GM21529 (cell line): ENCODE data around the gene FYCO1.

Experiments
- ATAC-seq: cut with Tn5 transposase; IDR thresholded peaks from one replicate; pipeline ENCODE4 v1.9.1; 2021; ENCODE audit not compliant: unreplicated experiment

Gene FYCO1

GRCh38 chr3:45984331-45985312 lies 11.0 kb downstream of the FYCO1 start:
- no peak for ATAC-seq

DNA sequence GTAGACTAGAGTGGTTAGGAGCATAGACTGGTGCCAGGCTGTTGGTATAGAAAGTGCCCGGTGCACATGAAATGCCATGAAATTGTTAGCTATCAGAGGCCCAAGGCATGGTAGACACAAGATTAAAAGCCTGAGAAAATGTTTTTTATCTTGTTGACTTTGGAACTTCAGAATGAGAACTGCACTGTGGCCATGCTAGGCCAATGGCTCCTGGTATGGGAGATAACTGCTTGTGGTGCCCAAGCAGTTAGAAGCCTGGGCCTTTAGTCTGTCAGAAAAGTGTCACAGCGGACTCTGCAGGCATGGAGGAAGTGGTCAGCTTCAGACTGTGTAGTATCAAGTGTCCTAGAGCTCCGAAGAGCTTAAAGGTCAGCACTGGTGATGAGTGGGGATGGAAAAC lies 11.9 kb downstream of the FYCO1 start:
- ATAC-seq = no peak

DNA sequence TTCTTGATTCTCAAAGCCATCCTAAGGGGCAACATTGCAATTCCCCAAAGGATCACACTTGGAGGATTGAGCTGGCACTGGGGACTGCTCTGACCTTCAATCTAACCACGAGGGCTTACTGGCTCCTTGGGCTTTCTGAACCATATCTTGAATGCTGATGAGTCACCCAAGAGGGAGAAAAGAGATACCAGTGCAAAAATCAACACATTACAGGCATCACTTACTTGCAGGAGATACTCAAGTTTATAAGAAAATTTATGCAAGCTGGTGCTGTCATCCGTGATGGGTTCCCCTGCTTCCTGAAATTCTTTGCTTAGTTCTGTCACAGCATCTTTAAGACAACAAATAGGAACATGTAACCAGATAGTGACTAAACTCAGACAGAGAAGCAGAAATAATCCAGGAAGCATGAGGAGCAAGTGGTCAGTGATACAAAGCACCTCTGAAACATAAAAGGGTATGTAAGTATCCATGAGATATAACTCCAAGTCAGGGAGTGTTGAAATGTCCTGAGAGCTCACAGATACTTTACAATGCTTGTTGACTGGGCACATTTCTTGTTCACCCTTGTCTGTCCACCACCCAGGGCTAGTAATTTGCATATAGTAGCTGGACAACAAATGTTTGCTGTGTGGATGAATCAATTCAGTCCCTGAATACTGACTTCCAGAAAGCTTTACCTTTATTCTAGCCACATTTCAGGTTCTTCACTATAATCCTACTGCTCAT lies 14.1 kb downstream of the FYCO1 start:
- no peak for ATAC-seq

GRCh38 chr3:45980819-45981218 lies 14.8 kb downstream of the FYCO1 start:
- ATAC-seq = no peak

DNA sequence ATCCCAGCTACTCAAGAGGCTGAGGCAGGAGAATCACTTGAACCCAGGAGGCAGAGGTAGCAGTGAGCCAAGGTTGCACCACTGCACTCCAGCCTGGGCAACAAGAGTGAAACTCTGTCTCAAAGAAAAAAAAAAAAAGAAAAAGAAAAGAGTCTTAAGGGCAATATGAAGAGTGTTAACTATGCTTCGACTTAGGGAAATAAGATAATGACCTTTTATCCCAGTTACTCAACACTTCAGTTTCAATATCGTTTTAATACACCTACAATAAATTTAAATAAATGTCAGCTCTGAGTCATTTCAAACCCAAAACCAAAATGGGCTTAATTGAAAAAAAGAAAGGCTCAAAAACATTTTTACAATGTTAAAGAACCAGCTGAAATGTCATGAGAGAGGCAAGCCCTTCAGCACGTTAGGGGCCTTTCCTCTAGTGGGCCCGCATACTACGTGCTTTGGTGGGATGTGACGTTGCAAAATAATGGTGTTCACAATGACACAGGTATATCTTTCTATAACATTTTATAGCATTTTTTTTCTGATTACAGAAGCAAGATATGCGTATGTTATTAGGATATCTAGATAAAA lies 15.3 kb downstream of the FYCO1 start:
- no peak for ATAC-seq

- ATAC-seq = no peak
These were observed 16.2 kb downstream of the FYCO1 start for GRCh38 chr3:45979378-45979777.

DNA sequence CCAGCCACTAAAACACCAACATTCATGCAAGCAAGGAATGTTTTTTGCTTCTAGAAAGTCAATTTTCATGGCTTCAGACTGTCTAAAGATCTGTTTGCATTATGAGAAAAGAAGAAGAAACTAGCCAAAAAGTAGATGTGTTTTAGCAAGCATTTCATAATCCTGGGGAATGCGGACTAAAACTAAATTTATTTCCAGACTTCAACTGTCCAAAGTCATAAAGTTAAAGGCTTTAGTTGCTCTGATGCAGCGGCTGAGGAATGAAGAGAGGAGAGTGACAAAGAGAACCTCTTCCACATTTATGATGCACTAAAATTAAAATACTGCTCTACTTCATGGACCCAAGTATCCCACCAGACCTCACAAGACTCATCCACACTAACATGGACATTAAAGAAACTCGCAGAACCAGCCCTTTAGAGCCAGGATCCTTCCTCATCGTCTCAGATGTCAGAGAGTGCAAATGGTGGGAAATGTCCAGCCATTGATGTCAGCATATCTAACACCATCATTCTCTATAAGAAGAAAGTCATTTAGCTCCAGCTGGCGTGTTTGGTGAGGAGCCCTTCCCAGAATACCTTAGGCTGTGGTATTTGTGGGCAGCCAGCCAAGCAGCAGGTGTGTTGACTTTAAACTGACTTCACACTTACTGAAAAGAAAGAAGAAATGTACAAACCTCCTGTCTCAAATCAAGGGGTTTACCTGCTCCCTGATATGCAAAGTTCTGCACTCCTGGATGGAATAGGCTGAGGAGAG lies 17.4 kb downstream of the FYCO1 start:
- ATAC-seq = no peak

GRCh38 chr3:45976191-45977091 lies 19.2 kb downstream of the FYCO1 start:
- no peak for ATAC-seq

GRCh38 chr3:45975686-45976085 lies 19.9 kb downstream of the FYCO1 start:
- no peak for ATAC-seq

GRCh38 chr3:45974686-45975085 lies 20.9 kb downstream of the FYCO1 start:
- ATAC-seq = no peak

- peak; percentile 61 for ATAC-seq
These were observed 22.9 kb downstream of the FYCO1 start for GRCh38 chr3:45972534-45973402.

DNA sequence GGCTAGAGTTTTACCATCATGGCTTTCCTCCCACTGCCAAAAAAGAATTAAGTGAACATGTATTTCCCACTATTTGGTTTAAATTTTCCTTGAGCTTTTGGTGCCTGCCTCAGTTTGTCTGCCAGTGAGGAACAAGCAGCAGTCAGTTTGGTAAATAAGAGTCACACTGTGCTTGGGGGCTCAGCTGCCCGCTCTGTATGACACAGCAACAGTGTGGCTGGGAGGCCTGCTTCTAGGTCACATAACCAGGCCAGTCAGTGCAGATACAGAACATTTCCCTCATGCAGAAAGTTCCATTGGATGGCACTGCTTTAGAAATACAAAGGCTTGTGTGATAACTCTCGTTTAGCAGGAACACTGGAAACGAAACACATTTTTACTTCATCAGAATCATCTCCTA lies 25.7 kb downstream of the FYCO1 start:
- no peak for ATAC-seq

GRCh38 chr3:45969116-45969515 lies 26.5 kb downstream of the FYCO1 start:
- ATAC-seq = no peak

GRCh38 chr3:45968706-45969105 lies 26.9 kb downstream of the FYCO1 start:
- no peak for ATAC-seq

DNA sequence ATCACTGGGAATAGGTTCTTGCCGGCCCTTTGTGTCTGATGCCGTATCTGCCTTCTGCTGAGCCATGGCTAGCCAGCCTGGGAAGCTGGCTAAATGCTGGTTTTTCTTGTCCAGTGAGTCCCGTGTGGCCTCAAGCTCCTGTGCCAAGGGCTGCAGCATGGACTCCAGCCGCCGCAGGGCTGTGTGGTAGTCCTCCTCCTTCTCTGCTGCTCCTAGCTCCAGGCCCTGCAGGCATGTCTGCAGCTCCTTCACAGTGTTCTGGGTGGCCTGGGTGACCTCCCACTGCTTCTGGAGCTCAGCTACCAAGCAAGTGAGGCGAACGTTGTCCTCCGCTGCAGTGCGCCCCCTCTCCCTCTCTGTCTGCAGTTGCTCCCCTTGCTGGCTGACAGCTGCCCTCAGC lies 27.5 kb downstream of the FYCO1 start:
- ATAC-seq = no peak

DNA sequence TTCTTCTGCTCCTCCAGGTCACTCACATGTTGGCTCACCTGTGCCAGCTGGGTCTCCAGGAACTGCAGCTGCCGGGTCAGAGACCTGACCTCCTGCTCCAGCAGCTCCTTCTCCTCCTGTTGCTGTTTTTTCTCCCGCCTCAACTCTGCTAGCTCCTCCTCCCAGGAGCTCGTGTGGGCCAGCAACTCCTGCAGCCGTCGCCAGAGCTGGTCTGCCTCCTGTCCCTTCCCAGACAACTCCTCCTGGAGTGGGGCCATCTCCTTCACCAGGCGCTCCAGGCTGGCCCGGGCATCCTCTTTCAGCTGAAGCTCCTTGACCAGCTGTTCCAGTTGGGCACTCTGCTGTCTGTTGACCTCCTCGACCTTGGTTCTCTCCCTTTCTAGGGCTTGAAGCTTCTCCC lies 27.9 kb downstream of the FYCO1 start:
- no peak for ATAC-seq

- no peak for ATAC-seq
These were observed 28.5 kb downstream of the FYCO1 start for GRCh38 chr3:45966950-45967640.

DNA sequence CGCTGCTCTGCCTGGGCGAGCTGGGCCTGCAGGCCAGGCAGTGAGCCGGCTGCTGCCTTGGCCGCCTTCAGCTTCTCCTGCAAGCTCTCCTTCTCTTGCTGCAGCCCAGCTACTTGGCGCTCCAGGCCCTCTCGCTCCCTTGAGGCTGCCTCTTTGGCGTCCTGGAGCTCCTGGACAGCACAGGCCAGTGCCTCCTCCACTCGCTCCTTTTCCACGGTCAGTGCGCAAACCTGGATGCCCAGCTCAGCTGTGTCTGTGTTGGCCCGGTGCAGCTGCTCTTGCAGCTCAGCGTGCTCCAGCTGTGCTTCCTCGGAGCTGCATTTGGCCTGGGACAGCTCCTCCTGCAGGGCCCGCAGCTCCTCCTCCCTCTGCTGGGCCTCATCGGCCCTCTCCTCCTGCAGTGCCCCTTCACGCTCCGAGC lies 29.2 kb downstream of the FYCO1 start:
- no peak for ATAC-seq
